Right cardiac atrium (tissue), 5 donors: ENCODE measurements around the gene LRTM2. TPM values are rescaled to one million over a fixed set of nuclear protein-coding genes. Genes with fewer than 3 reads are reported as not detected.
A peak's percentile ranks its signal among the peaks of the same experiment; 100 is the strongest.

Experiments
- ATAC-seq, 2 donors: fragments of 200-7000 bp; cut with Tn5 transposase; one replicate each; pipeline versions ENCODE4 v1.8.0 to v1.9.1; 2020; ENCODE audit warnings: moderate library complexity in 2 of 2, mild to moderate bottlenecking in 1 of 2
- DNase-seq, 3 donors: peaks; one replicate each; pipeline ENCODE4 v3.0.0-alpha.2; 2020
- H3K27ac ChIP-seq: one replicate; pipeline ENCODE4 v1.5.1; 2013; ENCODE audit warnings: mild to moderate bottlenecking, low read length, control low read depth, moderate library complexity
- H3K27me3 ChIP-seq: one replicate; pipeline ENCODE4 v1.6.1; 2013; ENCODE audit not compliant: control insufficient read depth, insufficient read depth
- H3K4me1 ChIP-seq: one replicate; pipeline ENCODE4 v1.6.1; 2013; ENCODE audit warnings: low read length; ENCODE audit not compliant: control insufficient read depth, insufficient read depth
- H3K4me3 ChIP-seq: one replicate; pipeline ENCODE4 v1.5.1; 2013; ENCODE audit warnings: low read length, control low read depth
- H3K9me3 ChIP-seq: one replicate; pipeline ENCODE4 v1.6.1; 2013; ENCODE audit warnings: low read length; ENCODE audit not compliant: control insufficient read depth
- WGBS: extraction: QIAGEN DNeasy Blood & Tissue Kit; methylation state at CpG from one replicate; pipeline ENCODE4 v1.1.7; 2013; 5-methylcytosine and 5-hydroxymethylcytosine counted together
- intact Hi-C, 4 donors: fragments of 100-400 bp; cut with DNase I; formaldehyde crosslinking; loops; one replicate each; pipeline versions ENCODE4 v1.11.0 to v1.14.0; 2022 to 2023
- polyA plus RNA-seq: library from polyadenylated mRNA; stranded (reverse); fragments of 200-250 nt; gene quantifications from one replicate; pipeline ENCODE4 v1.2.3, GENCODE V29; 2013
- total RNA-seq, 4 donors: library from RNA; stranded (reverse); fragmentation: NEBNext Ultra II Directional; extraction: Animal tissue kit (Norgen Biotek cat#: 25700); gene quantifications; one replicate each; pipeline ENCODE4 v1.2.1, GENCODE V29; 2021
- donor health status: healthy with polysubstance abuse.
- donor health status: DM: no; HTN: yes; CAD: no.
- donor health status: DM: no; HTN: no; CAD: no.
- donor health status: DM: no; HTN: yes; CAD: no; lungs with severe emphysema.
- donor health status: DM: yes; HTN: yes; CAD: no.

LRTM2 gene
- total and polyA plus RNA-seq, 5 donors, result not detected

DNA sequence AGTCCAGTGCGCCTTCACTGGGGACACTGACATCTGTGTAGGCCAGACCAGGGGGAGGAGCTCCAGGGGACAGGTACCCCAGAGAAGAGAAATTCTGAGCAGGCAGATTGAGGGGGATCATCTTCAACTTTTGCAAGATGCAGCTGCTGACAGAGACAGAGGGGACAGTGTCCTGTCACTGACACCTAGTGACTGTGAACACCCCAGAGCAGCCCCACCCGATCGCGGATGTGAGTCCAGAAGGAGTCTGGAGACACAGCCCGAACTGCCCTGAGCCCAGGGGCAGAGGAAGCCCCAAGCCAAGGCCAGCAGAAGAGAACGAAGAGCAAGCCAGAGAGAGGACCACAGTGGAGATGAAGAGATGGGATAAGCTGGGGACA lies 21.7 kb upstream of the LRTM2 start:
- no peaks in the 10 kb centered on the region for H3K4me1 ChIP-seq
- intact Hi-C loops, result no loop called here
- no peak overlapping the region for H3K4me3 ChIP-seq
- no peak overlapping the region for H3K27ac ChIP-seq
- ATAC-seq, result no peak
- 74% methylated on average over 6 of the region's 6 CpGs for WGBS
- DNase-seq, result no peak
- no peaks in the 10 kb centered on the region for H3K9me3 ChIP-seq
- H3K27me3 ChIP-seq, result no peaks in the 10 kb centered on the region

DNA sequence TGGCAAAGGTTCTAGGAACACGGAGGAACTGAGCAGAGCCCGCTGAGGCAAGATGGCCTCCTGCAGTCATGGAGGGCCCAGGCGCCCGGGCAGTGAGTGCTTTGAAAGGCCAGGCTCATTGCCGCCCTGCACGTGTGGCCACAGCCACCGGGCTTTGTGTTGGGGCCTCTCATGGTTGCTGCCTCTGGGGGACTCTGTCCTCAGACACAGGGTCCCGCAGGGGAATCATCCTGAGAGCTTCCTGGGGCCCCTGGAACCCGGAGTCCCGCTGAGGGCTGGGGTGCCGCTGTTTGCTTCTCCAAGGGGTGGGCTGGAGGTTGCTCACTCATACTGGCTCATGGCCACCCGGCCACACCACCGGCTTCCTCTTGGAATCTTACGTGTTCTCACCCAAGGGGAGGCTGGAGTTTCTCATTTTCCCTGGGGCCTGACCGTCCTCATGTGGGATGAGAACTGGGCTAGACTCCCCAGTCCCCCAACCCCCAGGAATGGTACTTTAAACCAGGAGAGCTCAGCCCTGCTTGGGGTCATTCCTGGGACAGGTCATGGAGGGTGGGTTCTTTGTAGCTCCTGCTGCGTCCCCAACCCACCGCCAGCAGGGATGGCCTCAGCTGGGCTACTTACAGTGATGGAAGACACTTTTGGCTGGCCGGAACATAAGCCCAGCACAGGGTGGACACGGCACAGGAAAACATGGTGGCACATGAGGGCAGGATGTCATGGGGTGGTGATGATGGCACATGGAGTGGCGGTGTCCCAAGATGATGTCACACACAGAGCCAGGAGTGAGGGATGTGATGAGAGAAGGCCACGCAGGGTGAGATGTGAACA lies 21.1 kb upstream of the LRTM2 start:
- intact Hi-C loops, result no loop called here
- WGBS, result 87% methylated on average over 21 of the region's 21 CpGs
- H3K4me1 ChIP-seq, result no peaks in the 10 kb centered on the region

GRCh38 chr12:1799882-1800400 lies 20.4 kb upstream of the LRTM2 start:
- no peak for ATAC-seq
- Histone ChIP-seq H3K4me3 (no peak overlapping the region), H3K27ac (no peak overlapping the region), H3K9me3 (no peaks in the 10 kb centered on the region), H3K4me1 (no peaks in the 10 kb centered on the region), H3K27me3 (no peaks in the 10 kb centered on the region)
- DNase-seq, result no peak
- 83% methylated on average over 12 of the region's 12 CpGs for WGBS
- intact Hi-C loops, result loop anchor here in 1 of 4 donors (5.0 kb wide), 1 partner anchor 232 kb away; no protein-coding TSS in a partner anchor

More for the DNA sequence above, 21.1 kb upstream of the LRTM2 start:
- ATAC-seq (no peak), DNase-seq (no peak)
- Histone ChIP-seq H3K4me3 (no peak overlapping the region), H3K9me3 (no peaks in the 10 kb centered on the region), H3K27ac (no peak overlapping the region), H3K27me3 (no peaks in the 10 kb centered on the region)

GRCh38 chr12:1800401-1801302 lies 19.7 kb upstream of the LRTM2 start:
- Histone ChIP-seq H3K4me3 (no peak overlapping the region), H3K9me3 (no peaks in the 10 kb centered on the region), H3K4me1 (no peaks in the 10 kb centered on the region), H3K27me3 (no peaks in the 10 kb centered on the region), H3K27ac (no peak overlapping the region)
- DNase-seq (peak in 1 of 3 donors; percentile 74), ATAC-seq (no peak)
- 68% methylated on average over 14 of the region's 14 CpGs for WGBS
- intact Hi-C loops, result loop anchor here in 1 of 4 donors (5.0 kb wide), 1 partner anchor 232 kb away; no protein-coding TSS in a partner anchor

DNA sequence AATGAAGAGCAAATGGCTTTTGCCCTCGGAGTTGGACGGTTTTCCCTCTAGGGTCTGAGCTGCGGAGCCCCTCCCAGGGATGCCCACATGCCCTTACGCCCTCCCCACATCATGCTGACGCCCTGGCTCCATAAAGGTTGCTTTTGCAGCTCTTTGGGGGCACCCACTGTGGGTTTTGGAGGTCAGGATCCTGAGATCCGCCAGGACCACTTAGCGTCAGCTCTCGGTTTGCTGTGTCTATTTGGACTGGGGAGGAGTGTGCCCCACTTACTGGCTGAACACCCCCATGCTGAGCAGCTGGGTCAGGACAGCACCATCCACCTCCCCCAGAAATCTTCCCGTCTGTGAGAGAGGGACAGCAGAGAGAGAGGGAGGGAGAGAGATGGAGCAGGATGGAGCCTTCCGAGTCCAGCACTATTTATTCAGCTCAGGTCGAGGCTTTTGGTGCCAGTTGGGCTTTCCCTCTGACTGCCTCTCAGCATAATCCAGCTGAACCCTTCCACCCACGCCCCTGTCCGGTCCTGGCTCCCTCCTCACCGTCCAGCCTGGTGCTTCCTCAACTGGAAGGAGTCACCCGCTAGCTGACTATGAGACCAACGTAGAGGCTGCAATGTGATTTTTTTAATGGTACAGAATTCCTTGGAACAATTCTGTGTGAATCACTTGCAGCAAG lies 18.9 kb upstream of the LRTM2 start:
- ATAC-seq (no peak), DNase-seq (peak in 1 of 3 donors; percentile 27)
- WGBS, result 68% methylated on average over 16 of the region's 16 CpGs
- no peak overlapping the region for H3K27ac ChIP-seq
- no peaks in the 10 kb centered on the region for H3K4me1 ChIP-seq
- intact Hi-C loops, result loop anchor here in 1 of 4 donors (5.0 kb wide), 1 partner anchor 231 kb away; no protein-coding TSS in a partner anchor
- H3K9me3 ChIP-seq, result no peaks in the 10 kb centered on the region
- no peak overlapping the region for H3K4me3 ChIP-seq
- H3K27me3 ChIP-seq, result no peaks in the 10 kb centered on the region

DNA sequence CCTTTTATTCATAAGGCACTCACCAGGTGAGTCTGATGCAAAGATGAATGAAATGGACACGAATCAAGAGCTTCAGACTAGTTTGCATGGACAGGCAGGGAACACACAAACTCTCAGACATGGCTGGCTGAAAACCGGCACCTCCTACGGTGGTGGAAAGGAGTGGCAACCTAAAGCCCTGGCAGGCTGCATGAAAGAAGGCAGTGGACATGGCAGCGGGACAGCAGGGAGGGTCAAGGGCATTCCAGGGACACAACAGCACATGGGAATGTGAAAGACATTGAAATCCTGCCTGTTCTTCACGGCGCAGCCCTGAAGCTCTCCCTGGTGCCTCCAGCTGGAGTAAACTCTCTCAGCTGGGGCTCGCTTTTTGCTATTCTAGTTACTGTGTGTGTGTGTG lies 16.6 kb upstream of the LRTM2 start:
- DNase-seq, result no peak
- ATAC-seq, result no peak
- H3K27ac ChIP-seq, result no peak overlapping the region
- no peaks in the 10 kb centered on the region for H3K9me3 ChIP-seq
- H3K4me1 ChIP-seq, result no peaks in the 10 kb centered on the region
- intact Hi-C loops, result loop anchor here in 1 of 4 donors (5.0 kb wide), 1 partner anchor 229 kb away; no protein-coding TSS in a partner anchor
- WGBS, result 81% methylated on average over 7 of the region's 7 CpGs
- H3K4me3 ChIP-seq, result no peak overlapping the region
- no peaks in the 10 kb centered on the region for H3K27me3 ChIP-seq

DNA sequence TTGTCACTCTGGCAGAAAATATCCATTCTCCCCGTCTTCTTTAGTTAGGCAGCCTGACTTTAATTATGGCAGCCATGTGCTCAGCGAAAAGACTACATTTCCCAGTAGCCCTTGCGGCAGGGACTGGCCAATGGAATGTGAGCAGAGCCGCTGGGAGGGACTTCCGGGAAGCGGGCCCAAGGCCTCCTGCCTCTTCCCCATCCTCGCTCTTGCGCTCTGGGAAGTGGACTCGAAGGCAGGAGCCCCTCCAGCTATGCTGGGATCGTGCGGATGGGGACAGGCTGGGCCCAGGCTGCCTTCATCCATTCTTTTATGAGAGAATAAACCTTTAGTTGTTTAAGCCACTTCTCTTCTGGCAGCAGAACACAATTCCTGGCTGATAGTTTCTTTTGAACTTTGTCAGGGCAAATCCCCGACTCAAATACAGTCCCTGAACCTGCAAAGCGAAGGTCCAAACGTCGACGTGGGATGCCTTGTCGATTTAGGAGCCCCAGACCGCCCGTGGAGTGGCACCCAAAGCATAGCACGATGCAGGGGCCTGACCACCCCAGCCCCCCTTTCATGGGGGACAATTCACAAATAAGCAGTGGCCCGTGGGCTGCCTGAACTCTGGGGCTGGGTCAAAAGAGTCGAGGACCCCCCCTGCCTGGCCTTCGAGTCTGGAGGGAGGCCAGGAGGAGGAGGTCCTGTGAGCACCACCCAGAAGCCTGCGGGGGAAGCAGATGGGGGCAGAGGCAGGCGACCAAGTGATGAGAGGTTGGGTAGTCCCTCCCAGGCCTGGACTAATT lies 15.6 kb upstream of the LRTM2 start:
- Histone ChIP-seq H3K27ac (peak overlapping the region; percentile 2), H3K9me3 (no peaks in the 10 kb centered on the region), H3K4me3 (no peak overlapping the region), H3K27me3 (no peaks in the 10 kb centered on the region), H3K4me1 (no peaks in the 10 kb centered on the region)
- intact Hi-C loops, result loop anchor here in 2 of 4 donors (5.0 kb wide), 2 partner anchors 133 to 228 kb away; no protein-coding TSS in a partner anchor
- DNase-seq (peak; percentile 92 to 96 (median 94)), ATAC-seq (peak; percentile 85 to 91)
- WGBS, result 62% methylated on average over 25 of the region's 25 CpGs

- intact Hi-C loops, result loop anchor here in 1 of 4 donors (5.0 kb wide), 1 partner anchor 132 kb away; no protein-coding TSS in a partner anchor
- Histone ChIP-seq H3K9me3 (no peaks in the 10 kb centered on the region), H3K4me3 (no peak overlapping the region), H3K4me1 (no peaks in the 10 kb centered on the region), H3K27me3 (no peaks in the 10 kb centered on the region), H3K27ac (peak overlapping the region; percentile 10)
- ATAC-seq, result peak; percentile 30 to 49
- DNase-seq, result peak in 2 of 3 donors; percentile 74 to 79
- 79% methylated on average over 16 of the region's 16 CpGs for WGBS
Measured at GRCh38 chr12:1805441-1806081, 14.8 kb upstream of the LRTM2 start.

DNA sequence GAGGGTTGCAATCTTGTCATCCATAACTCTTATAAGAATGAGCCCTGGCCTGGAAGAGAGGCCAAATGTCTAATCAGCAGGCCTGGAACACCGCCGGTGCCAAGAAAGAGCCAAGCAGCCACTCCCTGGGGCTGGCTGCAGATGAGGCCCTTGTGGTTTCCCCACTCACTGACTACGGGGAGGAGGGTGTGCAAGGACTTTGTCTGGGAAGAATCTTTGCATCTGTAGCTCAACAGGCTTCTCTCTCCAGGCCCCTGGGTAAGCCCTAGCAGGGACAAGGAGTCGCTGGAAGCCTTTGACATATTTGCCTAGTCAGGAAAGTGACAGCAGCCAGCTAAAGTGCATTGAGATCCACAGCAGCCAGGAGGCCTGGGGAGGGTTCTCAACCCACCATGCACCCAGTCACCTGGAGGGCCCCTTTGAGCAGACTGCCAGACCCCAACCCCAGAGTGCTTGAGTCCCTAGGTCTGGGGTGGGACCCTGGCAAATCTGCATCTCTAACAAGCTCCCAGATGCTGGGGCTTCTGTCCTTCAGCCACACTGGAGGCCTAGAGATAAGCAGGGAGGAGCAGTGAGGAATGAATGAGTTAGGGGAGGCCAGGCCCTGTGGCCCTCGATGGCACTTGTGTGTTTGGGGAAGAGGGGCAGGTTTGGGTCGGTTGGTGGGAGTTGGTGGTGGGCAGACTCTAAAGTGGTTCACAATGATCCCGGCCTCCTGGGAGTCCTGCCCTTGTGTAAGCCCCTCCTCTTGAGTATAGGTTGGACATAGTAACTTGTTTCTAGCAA lies 13.9 kb upstream of the LRTM2 start:
- no peaks in the 10 kb centered on the region for H3K9me3 ChIP-seq
- peak in 1 of 2 donors; percentile 20 for ATAC-seq
- H3K4me3 ChIP-seq, result no peak overlapping the region
- H3K27ac ChIP-seq, result no peak overlapping the region
- H3K4me1 ChIP-seq, result no peaks in the 10 kb centered on the region
- H3K27me3 ChIP-seq, result no peaks in the 10 kb centered on the region
- WGBS, result 61% methylated on average over 7 of the region's 7 CpGs
- peak in 2 of 3 donors; percentile 50 to 76 for DNase-seq
- intact Hi-C loops, result loop anchor here in 1 of 4 donors (5.0 kb wide), 1 partner anchor 131 kb away; no protein-coding TSS in a partner anchor
